GM21381 (cell line): ENCODE data around the gene PLEKHA7.
"Not testable (repeated sequence)": the region's sequence is repeated elsewhere in the genome, so short reads cannot be mapped to it uniquely, and the experiment has no call there.

Experiments used
- ATAC-seq: cut with Tn5 transposase; IDR thresholded peaks from one replicate; pipeline ENCODE4 v1.9.1; 2021; ENCODE audit warnings: mild to moderate bottlenecking, moderate library complexity; ENCODE audit not compliant: unreplicated experiment

PLEKHA7 gene

DNA sequence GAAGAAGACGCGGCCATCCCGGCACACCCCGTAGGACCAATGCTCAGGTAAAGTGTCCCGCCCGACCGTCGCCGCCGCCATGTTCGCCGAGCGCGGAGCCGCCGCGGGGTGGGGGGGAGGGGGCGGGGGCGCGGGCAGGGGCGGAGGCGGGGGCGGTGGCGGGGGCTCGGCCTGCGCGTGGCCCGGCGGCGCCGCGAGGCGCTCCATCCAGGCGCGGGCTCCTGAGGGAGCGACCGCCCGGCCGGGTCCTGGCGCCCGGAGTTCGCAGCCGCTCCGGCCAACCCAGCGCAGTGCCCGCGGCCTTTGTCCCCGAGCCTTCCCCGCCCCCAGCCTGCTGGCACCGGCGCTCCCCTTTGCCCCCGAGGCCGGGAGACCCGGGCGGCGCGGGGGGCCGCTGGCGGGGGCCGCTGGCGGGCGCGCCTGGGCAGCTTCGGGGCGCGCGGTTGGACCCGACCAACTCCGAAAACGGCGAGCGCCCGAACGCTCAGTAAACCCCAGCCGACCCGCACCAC lies at the start of gene PLEKHA7:
Gene PLEKHA7, minus strand, starts transcription at position 94 of the 512 bp plus-strand sequence. Its CDS starts 13 bp downstream, at position 81.
- no peak for ATAC-seq

DNA sequence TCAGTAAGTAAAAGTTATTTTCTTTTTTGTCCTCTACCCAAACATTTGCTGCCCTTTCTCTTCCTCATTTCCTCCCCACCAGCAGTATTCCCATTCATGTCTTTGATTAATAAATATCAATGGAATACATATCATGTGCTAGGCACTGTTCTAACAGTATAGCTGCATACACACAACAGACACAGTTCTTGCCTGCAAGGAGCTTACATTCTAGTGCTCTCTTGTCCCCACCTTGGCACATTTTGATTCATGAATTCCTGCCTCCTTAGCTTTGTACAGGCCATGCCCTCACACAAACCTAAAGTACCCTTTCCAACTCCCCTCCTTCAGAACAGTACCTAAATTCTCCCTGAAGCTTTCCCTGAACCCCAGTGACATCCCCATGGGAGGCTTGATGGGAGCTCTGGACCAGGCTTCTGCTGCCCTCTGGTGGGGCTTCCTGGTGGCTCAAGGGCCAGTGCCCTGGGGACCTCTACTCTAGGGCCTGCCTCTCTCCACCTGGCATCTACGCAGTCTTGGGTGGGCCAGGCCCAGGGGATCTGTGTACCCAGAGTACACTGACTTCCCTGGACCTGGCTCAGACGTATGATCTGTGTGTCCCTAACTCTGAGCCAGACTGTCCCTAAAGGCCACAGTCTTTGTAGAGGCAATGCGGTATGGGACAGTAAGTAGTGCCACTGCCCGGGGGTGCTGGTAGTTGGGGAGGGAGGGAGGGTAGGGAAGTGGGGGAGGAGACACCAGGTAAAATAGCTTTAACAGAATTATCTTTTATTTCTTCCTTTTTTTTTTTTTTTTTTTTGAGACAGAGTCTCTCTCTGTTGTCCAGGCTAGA lies 49.2 kb upstream of the PLEKHA7 start:
- no peak for ATAC-seq

GRCh38 chr11:17051146-17051545 lies 36.9 kb upstream of the PLEKHA7 start:
- ATAC-seq: not testable (repeated sequence)

GRCh38 chr11:17048491-17048890 lies 34.3 kb upstream of the PLEKHA7 start:
- not testable (repeated sequence) for ATAC-seq

- ATAC-seq: no peak
Observed at GRCh38 chr11:17046690-17047089, 32.5 kb upstream of the PLEKHA7 start.

DNA sequence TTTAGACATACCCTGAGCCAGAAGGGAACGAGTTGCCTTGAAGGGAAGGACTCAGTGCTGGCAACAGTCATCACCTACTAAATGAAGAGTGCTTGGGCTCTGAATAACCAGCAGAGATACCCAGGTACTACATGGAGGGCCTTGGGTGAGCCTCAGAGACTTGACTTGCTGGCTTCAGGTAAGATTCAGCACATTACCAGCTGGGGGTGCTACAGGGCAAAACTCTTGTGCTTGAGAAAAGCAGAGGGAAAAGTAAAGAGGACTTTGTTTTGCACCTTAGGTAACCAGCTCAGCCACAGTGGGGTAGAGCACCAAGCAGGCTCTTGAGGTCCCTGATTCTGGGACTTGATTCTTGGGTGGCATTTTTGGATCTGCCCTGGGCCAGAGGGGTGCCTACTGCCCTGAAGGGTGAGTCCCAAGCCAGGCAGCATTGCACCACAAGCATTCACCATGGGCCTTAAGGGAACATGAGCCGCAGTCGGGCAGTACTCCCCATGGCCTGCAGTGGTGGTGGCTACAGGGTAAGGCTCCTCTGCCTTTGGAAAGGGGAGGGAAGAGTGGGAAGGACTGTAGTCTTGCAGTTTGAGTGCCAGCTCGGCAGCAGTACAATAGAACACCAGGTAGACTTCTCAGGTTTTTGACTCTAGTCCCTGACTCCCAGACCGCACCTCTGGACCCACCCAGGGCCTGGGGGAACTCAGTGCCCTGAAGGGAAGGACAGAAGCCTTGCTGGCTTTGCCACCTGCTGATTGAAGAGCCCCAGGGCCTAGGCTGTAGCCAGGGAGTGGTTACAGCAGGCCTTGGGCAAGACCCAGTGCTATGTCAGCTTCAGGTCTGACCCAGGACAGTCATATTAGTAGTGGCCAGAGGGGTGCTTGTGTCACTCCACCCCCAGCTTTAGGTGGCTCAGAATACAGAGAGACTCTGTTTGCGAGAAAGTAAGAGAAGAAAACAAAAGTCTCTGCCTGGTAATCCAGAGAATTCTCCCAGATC lies 22.7 kb upstream of the PLEKHA7 start:
- ATAC-seq: no peak

DNA sequence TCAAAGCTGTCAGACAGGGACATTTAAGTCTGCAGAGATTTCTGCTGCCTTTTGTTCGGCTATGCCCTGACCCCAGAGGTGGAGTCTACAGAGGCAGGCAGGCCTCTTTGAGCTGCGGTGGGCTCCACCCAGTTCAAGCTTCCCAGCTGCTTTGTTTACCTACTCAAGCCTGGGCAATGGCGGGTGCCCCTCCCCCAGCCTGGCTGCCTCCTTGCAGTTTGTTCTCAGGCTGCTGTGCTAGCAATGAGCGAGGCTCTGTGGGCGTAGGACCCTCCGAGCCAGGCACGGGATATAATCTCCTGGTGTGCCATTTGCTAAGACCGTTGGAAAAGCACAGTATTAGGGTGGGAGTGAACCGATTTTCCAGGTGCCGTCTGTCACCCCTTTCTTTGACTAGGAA lies 19.8 kb upstream of the PLEKHA7 start:
- not testable (repeated sequence) for ATAC-seq

DNA sequence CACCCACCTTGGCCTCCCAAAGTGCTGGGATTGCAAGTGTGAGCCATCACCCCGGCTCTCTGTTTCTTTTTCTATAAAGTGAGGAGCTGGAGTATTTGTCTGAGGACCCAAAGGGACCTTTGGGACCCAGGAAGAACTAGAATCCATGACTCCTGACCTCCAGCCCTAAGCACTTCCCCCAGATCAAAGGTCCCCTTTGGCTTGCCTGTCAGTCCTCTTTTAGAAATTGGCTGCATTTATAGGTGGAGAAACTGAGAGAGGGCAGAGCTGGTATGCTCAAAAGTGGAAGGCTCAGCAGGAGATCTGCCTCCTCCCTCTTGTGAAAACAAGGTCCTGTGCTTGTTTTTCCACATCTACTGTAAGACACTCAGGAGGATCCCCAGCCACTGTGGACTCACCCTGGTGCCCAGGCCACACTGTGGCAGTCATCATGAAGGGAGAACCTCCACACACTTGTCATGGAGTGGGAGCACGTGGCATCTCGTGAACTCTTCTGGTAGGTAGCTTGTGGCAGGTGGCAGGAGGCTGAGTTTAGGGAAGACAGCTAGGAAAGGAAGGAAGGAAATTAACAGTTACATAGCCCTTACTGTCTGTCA lies 12.4 kb upstream of the PLEKHA7 start:
- ATAC-seq: no peak

DNA sequence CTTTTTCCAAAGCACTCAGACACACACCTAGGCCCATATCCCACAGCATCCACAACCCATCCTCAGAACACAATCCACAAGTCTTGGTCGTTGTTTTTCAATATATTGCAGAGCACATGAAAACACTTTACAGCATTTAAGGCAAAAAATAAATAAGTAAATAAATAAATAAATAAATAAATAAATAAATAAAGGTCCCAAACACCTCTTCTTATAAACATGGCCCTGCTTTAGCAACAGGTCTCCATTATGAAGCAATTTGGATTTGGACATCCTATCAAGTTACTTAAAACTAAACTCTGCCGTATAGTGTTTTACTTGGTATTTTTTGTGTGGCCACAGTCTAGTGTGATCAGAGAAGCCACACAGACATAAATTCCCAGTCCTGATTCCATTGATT lies 10.7 kb upstream of the PLEKHA7 start:
- ATAC-seq: no peak

- ATAC-seq: no peak
Observed at GRCh38 chr11:17021511-17021910, 7.3 kb upstream of the PLEKHA7 start.

DNA sequence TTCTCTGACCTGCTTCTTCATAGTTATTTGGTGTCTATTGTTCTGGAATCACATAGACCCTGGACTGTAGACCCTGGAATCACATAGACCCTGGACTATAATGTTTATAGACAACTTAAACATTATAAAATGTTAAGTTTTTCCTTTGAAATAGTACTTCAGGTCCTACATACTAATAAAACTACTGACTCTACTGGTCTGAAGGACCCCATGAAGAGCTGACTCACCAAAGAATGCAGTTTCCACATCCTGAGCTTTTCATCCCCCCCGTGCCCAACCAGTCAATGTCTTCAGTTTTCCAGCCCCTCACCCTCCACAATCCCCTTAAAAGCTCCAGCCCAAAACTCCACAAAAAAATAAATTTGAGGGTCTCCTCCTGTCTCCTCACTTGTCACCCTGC lies 6.6 kb upstream of the PLEKHA7 start:
- ATAC-seq: no peak

DNA sequence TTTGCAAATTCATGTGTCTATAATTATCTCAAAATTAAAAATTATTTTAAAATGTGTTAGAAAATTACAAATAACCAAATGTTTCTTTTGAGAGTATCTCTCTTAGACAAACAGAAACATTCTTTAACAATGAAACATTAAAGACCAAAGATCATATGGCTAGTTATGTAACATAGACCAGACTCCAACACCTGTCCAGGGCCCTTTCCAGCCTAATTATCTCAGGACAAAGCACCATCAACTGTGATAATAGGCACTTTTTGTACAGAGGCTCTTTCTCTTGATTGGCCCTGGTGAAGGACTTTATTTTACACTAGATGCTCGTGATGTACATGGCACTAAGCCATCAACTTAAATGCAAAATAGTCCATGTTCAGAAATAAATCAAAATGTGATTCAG lies 5.0 kb upstream of the PLEKHA7 start:
- no peak for ATAC-seq

DNA sequence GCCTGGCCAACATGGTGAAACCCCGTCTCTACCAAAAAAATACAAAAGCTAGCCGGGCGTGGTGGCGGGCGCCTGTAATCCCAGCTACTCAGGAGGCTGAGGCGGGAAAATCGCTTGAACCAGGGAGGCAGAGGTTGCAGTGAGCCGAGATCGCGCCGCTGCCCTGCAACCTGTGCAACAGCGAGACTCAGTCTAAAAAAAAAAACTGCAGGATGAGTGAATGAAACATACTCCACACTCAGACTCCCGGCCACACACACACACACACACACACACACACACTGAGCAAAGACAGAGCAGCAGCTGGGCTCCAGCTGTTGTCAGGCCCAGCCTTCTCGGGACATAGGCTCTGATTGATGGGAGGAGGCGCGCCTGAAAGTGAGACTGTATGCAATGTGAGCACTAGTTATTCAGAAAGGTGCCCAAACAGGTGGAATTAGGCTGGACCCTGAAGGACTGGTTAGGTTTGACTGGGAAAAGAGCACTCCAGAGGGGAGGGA lies 1.5 kb upstream of the PLEKHA7 start:
- no peak for ATAC-seq

- no peak for ATAC-seq
Observed at GRCh38 chr11:17014833-17015626, 816 bp upstream of the PLEKHA7 start.

DNA sequence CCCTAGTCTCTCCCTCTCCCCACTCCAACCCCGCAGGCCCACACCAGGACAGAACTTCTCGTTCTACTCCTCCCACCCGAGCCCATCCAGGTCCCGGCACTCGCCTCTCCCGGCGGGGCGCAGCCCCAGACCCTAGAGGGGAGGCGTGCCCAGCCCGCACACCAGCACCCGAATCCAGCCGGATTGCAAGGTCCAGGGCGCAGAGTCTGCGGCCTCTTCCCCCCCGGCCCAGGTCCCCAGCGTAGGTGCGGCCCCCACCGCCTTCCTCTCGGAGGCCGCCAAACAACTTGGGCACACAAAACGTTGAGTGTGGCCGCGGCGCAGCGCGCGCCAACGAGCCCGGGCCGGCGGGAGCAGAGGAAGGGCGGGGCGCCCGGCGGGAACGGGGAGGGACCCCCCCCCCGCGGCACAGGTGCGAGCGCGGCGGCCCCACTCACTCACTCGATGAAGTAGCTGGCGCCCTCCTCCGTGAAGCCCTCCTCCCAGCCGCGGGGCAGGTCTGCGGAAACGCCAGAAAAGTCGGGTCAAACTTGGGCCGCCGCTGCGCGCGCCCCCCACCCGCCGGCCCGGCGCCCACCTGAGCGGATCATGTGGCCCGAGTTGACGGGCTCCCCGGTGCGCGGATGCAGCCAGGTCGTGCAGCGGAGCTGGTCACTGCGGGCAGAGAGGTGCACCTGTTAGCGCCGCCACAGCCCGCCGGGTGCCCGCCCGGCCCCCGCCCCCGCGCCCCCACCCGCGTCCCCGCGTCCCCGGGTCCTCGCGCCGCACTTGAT lies 480 bp downstream of the PLEKHA7 start:
- no peak for ATAC-seq

DNA sequence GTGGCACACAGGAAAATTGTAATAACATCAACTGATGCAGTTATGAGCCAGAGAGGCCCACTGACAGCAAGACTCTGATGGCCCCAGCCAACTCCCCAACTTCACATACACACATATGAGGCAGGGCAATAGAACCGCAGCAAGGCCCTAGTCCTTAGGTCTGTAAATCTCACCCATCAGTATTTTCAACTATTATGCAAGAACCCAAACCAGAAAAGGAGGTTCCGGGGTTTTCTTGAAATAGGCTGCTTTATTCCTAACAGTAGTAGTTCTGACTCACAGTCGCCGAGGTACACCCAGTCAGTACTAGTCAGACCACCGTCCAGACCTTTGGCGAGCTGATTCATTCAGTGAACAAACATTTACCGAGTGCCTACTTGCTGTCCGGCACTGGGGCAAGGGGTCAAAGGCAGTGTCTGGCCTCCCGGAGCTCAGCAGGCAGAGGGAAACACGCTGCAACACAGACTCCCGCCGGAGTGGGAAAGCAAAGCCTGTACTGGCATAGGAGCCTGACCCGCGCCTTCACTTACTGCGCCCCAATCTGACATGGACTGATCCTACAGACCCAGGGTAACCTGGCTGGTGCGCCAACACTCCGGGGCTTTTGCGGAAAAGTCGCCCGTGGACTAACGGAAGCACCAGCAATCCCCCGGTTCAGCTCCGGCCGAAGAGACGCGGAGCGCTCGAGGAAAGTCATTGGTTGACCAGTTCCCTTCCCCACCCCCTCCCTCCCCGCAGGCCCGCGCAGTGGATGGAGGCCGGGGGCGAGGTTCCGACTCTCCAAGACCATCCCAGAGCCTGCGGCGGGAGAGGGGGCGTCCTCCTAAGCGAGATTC lies 1.3 kb downstream of the PLEKHA7 start:
- ATAC-seq: no peak

DNA sequence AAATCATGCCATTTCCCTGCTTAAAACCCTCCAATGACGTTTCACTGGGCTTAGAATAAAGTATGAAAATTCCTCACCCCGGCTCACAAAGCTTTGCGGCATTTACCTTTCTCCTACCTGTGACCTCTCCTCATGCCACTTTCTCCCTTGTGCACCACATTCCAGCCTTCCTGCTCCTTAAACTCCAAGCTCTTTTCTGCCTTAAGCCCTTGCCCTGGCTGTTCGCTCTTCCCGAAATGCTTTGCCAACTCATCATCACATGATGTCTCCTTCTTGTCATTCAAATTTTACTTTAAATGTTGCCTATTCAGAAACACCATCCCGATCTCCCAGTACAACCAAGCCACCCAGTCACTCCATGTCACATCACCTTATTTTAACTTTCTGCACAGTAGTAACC lies 2.0 kb downstream of the PLEKHA7 start:
- no peak for ATAC-seq

DNA sequence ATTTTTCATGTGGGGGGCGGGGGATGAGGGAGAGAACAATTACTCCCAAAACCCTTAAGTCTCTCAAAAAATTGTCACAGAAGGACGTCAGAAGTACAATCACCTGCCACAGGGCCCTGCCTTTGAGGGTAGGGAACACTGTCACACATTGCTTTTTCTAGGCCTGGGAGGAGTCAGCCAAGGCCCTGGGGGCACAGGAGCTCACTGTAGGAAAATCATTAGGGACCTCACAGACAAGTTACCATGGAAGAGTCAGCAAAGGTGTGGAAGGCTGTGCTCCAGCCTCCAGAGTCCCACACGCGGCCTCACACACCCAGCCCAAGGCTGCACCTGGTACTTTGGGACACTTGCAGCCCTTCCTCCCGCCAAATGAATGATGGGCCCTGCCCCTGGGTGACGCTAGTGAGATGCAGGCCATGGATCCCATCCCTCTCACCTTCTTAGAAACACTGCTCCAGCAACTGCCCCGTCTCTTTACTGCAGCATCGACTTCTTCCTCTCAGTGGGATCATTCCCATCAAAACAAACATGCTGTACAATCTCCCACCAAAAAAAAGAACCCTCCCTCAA lies 3.3 kb downstream of the PLEKHA7 start:
- no peak for ATAC-seq
